Activated B cell treated with CpG ODN at 0.5 μM for 24 hours (primary cell): ENCODE results near the gene RAB4A. TPM values are rescaled to one million over a fixed set of nuclear protein-coding genes. Genes with fewer than 3 reads are reported as not detected.

Experiments used
- ATAC-seq: fragments of 200-7000 bp; cut with Tn5 transposase; one replicate; pipeline ENCODE4 v1.10.0; 2021; ENCODE audit warnings: low read depth, mild to moderate bottlenecking, moderate library complexity
- CTCF ChIA-PET: fragments of 350-600 bp; sonication (Branson Sonifier 250); formaldehyde crosslinking; loops from one replicate; lab custom pipeline; 2021; ENCODE audit warnings: antibody characterized with exemption; lab: Charles Lee
- POLR2A ChIA-PET: fragments of 350-600 bp; sonication (Branson Sonifier 250); formaldehyde crosslinking; loops from one replicate; lab custom pipeline; 2021; ENCODE audit warnings: antibody characterized with exemption; lab: Charles Lee
- DNase-seq: peaks from one replicate; pipeline ENCODE4 v3.0.0; 2022
- H3K27ac Mint-ChIP-seq: one replicate; pipeline ENCODE4 v1.8.0; 2020; ENCODE audit warnings: mixed read lengths
- H3K27me3 Mint-ChIP-seq: one replicate; pipeline ENCODE4 v1.8.0; 2021; ENCODE audit warnings: mixed read lengths
- H3K36me3 Mint-ChIP-seq: one replicate; pipeline ENCODE4 v1.8.0; 2021; ENCODE audit warnings: low read depth, mixed read lengths
- H3K4me1 Mint-ChIP-seq: one replicate; pipeline ENCODE4 v1.8.0; 2021; ENCODE audit warnings: mixed read lengths
- H3K4me3 Mint-ChIP-seq: one replicate; pipeline ENCODE4 v1.8.0; 2020; ENCODE audit warnings: mild to moderate bottlenecking, mixed read lengths
- H3K9me3 Mint-ChIP-seq: one replicate; pipeline ENCODE4 v1.8.0; 2020; ENCODE audit warnings: mixed read lengths
- CTCF ChIP-seq: fragments of 200-600 bp; IDR thresholded peaks from one replicate; pipeline ENCODE4 v1.8.0; 2022; ENCODE audit warnings: antibody characterized with exemption, mild to moderate bottlenecking
- intact Hi-C: fragments of 100-400 bp; cut with micrococcal nuclease; formaldehyde crosslinking; loops from one replicate; pipeline ENCODE4 v1.15.1; 2024
- total RNA-seq: library from RNA; stranded (reverse); gene quantifications from 2 replicates; pipeline ENCODE4 v1.2.3, GENCODE V29; 2022

The RAB4A gene
- total RNA-seq, 1 donor from 2014 or later: 42.3 TPM

GRCh38 chr1:229234870-229235472, 35.9 kb upstream of the RAB4A start:
- Mint-ChIP-seq H3K9me3 (no peaks in the 10 kb centered on the region), H3K27me3 (peaks cover 44% of the 10 kb centered on the region), H3K4me1 (peaks cover 5% of the 10 kb centered on the region), H3K27ac (no peak overlapping the region), H3K36me3 (no peaks in the 10 kb centered on the region), H3K4me3 (no peak overlapping the region)
- DNase-seq: no peak
- intact Hi-C loops: no loop called here
- no peak for TF ChIP-seq CTCF
- POLR2A ChIA-PET: no interaction called here
- CTCF ChIA-PET: interaction anchor here (0.6 kb wide), 1 partner anchor 9 kb away, joined by 5 read pairs; no protein-coding TSS in a partner anchor
- ATAC-seq: no peak

- no peaks in the 10 kb centered on the region for H3K4me1 Mint-ChIP-seq
- ChIA-PET CTCF (no interaction called here), POLR2A (no interaction called here)
- no peak overlapping the region for H3K4me3 Mint-ChIP-seq
- no peak for TF ChIP-seq CTCF
- H3K27ac Mint-ChIP-seq: no peak overlapping the region
- H3K9me3 Mint-ChIP-seq: no peaks in the 10 kb centered on the region
- intact Hi-C loops: no loop called here
- H3K27me3 Mint-ChIP-seq: peaks cover 24% of the 10 kb centered on the region
- DNase-seq (no peak), ATAC-seq (no peak)
- H3K36me3 Mint-ChIP-seq: no peaks in the 10 kb centered on the region
Measured at GRCh38 chr1:229237320-229237719, 33.6 kb upstream of the RAB4A start.

- Mint-ChIP-seq H3K4me1 (no peaks in the 10 kb centered on the region), H3K9me3 (peaks cover 5% of the 10 kb centered on the region), H3K27me3 (peaks cover 17% of the 10 kb centered on the region), H3K27ac (no peak overlapping the region), H3K4me3 (no peak overlapping the region), H3K36me3 (no peaks in the 10 kb centered on the region)
- ChIA-PET CTCF (no interaction called here), POLR2A (no interaction called here)
- DNase-seq (no peak), ATAC-seq (no peak)
- TF ChIP-seq CTCF: no peak
- intact Hi-C loops: no loop called here
Measured at GRCh38 chr1:229238231-229238630, 32.7 kb upstream of the RAB4A start.

- intact Hi-C loops: no loop called here
- ChIA-PET CTCF (no interaction called here), POLR2A (no interaction called here)
- H3K27ac Mint-ChIP-seq: no peak overlapping the region
- peaks cover 2% of the 10 kb centered on the region for H3K36me3 Mint-ChIP-seq
- H3K4me1 Mint-ChIP-seq: no peaks in the 10 kb centered on the region
- H3K4me3 Mint-ChIP-seq: no peak overlapping the region
- peaks cover 11% of the 10 kb centered on the region for H3K9me3 Mint-ChIP-seq
- ATAC-seq (no peak), DNase-seq (no peak)
- TF ChIP-seq CTCF: no peak
- H3K27me3 Mint-ChIP-seq: peaks cover 12% of the 10 kb centered on the region
Measured at GRCh38 chr1:229238674-229239415, 32.1 kb upstream of the RAB4A start.

- Mint-ChIP-seq H3K9me3 (peaks cover 15% of the 10 kb centered on the region), H3K27ac (no peak overlapping the region), H3K36me3 (peaks cover 2% of the 10 kb centered on the region), H3K4me1 (no peaks in the 10 kb centered on the region), H3K4me3 (no peak overlapping the region), H3K27me3 (peaks cover 2% of the 10 kb centered on the region)
- ChIA-PET POLR2A (no interaction called here), CTCF (no interaction called here)
- ATAC-seq (no peak), DNase-seq (no peak)
- TF ChIP-seq CTCF: no peak
- intact Hi-C loops: no loop called here
Measured at GRCh38 chr1:229240532-229240931, 30.4 kb upstream of the RAB4A start.
